ENCODE results near the gene NPR3.

NPR3 gene

DNA sequence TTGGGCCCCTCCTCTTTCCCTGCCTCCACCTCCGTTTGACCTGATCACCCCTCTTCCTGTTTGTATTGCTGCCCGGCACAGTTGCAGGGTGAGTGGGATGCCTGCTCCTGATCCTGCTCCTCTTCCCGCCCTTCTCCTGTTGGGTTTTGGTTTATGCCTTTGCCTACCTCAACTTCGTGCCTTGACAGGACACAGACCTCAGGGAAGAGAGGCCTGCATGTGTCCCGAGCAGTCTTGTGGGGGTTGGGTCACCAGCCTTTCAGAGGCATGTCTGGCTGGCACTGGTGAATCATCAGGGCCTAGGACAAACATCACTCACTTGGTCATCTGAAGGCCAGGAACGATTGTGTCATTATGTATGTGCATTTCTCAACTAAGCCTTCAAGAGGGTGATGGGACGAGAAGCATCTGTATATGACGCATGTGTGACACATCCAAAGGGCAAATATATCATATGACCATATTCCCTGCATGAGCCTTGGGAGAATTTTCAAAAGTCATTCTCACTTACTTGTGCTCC, 56.9 kb downstream of the NPR3 start:
- DNase-seq (ENCODE audit: low spot score): no peak
- TF ChIP-seq, protein P1, sequence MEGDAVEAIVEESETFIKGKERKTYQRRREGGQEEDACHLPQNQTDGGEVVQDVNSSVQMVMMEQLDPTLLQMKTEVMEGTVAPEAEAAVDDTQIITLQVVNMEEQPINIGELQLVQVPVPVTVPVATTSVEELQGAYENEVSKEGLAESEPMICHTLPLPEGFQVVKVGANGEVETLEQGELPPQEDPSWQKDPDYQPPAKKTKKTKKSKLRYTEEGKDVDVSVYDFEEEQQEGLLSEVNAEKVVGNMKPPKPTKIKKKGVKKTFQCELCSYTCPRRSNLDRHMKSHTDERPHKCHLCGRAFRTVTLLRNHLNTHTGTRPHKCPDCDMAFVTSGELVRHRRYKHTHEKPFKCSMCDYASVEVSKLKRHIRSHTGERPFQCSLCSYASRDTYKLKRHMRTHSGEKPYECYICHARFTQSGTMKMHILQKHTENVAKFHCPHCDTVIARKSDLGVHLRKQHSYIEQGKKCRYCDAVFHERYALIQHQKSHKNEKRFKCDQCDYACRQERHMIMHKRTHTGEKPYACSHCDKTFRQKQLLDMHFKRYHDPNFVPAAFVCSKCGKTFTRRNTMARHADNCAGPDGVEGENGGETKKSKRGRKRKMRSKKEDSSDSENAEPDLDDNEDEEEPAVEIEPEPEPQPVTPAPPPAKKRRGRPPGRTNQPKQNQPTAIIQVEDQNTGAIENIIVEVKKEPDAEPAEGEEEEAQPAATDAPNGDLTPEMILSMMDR (IDR thresholded peaks at IDR 0.05; ENCODE audit: borderline replicate concordance, control extremely low read depth, extremely low read depth, insufficient read depth, missing control alignments): no peak
- in situ Hi-C loops (cut with MboI; ENCODE audit: low sequenced_read_pairs, unreplicated experiment): no loop called here

DNA sequence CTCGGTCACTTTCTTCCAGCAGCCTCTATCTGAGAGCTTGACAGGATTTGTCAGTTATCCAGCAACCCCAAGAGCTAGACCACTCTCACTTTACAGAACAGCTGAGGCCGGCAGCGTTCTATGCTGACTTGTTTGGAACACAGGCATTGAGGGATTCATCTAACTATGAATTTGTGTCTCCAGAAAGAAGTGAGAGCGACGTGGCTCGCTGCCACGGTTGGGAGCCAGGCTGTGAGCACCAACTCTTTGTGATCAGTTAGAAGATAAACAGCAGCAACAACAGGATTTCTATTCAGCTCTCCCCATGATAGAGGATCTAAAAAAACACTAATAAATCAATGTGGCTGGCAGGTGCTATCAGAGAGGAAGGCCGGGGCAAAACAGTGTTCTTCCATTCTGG, 58.6 kb downstream of the NPR3 start:
- DNase-seq (ENCODE audit: low spot score): no peak

DNA sequence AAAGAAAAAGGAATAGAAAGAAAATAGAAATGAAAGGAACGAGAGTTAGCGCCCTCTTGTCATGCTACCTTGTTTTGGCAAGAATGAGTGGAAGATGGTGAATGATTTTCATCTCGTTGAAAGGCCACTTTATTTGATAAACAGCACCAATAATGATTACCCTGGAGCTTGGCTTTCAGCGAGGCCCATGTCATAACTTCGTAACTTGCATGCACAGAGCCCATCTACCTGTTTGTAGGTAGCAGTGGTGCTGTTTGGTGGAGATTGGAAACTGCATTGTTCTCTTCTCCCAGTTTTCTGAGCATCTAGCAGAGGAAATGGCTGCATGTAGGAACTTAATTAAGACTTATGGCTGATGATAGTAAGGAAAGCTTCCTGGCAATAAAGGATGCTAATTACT, 59.3 kb downstream of the NPR3 start:
- in situ Hi-C loops (cut with MboI; ENCODE audit: low sequenced_read_pairs, unreplicated experiment): no loop called here
- no peak for DNase-seq (ENCODE audit: low spot score)
- TF ChIP-seq, protein P1 (IDR thresholded peaks at IDR 0.05; ENCODE audit: borderline replicate concordance, control extremely low read depth, extremely low read depth, insufficient read depth, missing control alignments): no peak

More for the DNA sequence above, 58.6 kb downstream of the NPR3 start:
- TF ChIP-seq, protein P1 (IDR thresholded peaks at IDR 0.05; ENCODE audit: borderline replicate concordance, control extremely low read depth, extremely low read depth, insufficient read depth, missing control alignments): no peak
- in situ Hi-C loops (cut with MboI; ENCODE audit: low sequenced_read_pairs, unreplicated experiment): no loop called here

DNA sequence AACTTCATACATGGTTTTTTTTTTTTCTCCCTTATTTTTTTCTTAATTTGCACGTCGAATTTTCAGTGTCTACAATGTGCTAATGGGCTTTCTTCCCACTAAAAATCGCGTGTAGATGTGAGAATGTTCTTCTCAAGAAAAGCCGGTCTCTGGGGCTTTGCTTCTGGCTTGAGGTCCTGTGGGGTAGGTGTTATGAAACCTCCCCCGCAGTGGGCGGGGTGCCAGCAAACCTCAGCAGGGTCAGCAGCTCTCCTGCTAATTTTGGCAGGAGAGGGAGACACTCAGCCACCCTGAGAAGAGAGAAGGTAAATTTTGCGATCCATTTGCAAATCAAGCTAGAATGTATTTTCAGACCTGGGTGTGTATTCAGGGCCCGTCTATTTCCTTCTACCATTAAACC, 59.9 kb downstream of the NPR3 start:
- TF ChIP-seq, protein P1 (IDR thresholded peaks at IDR 0.05; ENCODE audit: borderline replicate concordance, control extremely low read depth, extremely low read depth, insufficient read depth, missing control alignments): no peak
- no peak for DNase-seq (ENCODE audit: low spot score)
- in situ Hi-C loops (cut with MboI; ENCODE audit: low sequenced_read_pairs, unreplicated experiment): no loop called here

DNA sequence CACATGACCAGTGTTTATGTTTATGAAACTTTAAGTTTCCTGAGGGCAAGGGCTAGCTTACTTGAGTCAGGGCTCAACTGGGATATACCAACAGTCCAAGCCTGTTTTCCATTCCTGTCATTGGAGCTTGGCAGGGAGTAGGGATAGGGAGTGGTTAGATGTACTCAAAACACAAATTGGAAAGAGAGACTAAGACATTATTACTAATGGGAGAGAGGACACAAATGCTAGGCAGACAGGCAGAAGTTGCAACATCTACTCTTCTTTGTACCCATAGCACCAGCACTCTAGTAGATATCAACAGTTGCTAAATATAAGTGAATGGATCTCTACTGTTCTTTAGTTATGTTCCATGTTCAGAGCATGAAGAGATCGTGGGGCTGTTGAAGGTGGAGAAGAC, 62.8 kb downstream of the NPR3 start:
- in situ Hi-C loops (cut with MboI; ENCODE audit: low sequenced_read_pairs, unreplicated experiment): no loop called here
- DNase-seq (ENCODE audit: low spot score): no peak
- TF ChIP-seq, protein P1 (IDR thresholded peaks at IDR 0.05; ENCODE audit: borderline replicate concordance, control extremely low read depth, extremely low read depth, insufficient read depth, missing control alignments): no peak

DNA sequence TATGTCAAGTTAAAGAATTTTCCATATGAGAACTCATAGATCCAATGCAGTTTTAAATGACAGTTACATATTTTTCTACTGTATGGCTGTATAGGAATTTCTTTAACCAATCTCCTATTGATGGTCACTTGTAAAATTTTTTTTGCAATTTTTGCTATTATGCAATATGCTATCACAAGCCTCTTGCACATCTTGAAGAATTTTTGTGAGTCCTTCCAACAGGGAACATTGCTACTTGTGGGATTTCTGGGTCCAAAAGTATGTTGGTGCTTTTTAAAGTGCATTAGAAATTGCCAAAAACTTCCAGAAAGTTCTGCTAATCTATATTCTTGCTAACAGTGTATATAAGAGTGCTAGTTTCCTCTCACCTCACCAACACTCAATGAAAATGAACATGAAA, 65.1 kb downstream of the NPR3 start:
- DNase-seq (ENCODE audit: low spot score): no peak
- in situ Hi-C loops (cut with MboI; ENCODE audit: low sequenced_read_pairs, unreplicated experiment): no loop called here
- TF ChIP-seq, protein P1 (IDR thresholded peaks at IDR 0.05; ENCODE audit: borderline replicate concordance, control extremely low read depth, extremely low read depth, insufficient read depth, missing control alignments): no peak

DNA sequence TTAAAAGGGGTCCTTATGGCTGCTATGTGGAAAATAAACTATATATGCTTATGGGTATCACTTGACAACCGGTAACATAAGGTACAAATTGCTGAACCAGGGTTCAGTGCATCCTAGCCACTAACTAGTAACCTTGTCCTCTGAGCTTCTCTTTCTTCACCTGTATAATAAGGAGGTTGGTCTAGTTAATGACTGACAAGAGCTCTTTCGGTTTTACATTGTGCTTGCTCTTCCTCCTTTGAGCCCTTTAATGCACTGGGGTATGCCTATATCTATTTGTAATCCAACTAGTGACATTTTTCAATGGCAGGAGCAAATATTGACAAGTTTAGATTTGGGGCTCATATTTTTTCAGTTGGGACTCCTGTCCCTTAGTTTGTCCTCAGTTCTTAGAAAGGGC, 66.1 kb downstream of the NPR3 start:
- in situ Hi-C loops (cut with MboI; ENCODE audit: low sequenced_read_pairs, unreplicated experiment): no loop called here
- DNase-seq (ENCODE audit: low spot score): no peak

More for the DNA sequence above, 66.1 kb downstream of the NPR3 start:
- TF ChIP-seq, protein P1 (IDR thresholded peaks at IDR 0.05; ENCODE audit: borderline replicate concordance, control extremely low read depth, extremely low read depth, insufficient read depth, missing control alignments): no peak

Measured in GM13976 (cell line).